ENCODE measurements around the gene METAP1D.

METAP1D gene

GRCh38 chr2:172049567-172050120, 49.9 kb downstream of the METAP1D start:
- H3K4me3 ChIP-seq = no peak overlapping the region
- H3K9me3 ChIP-seq = no peaks in the 10 kb centered on the region
- intact Hi-C loops (cut with DNase I; ENCODE audit: low total_unique reads) = no loop called here
- no peaks in the 10 kb centered on the region for H3K4me1 ChIP-seq
- no peak for TF ChIP-seq CTCF (IDR thresholded peaks at IDR 0.05)
- H3K27me3 ChIP-seq = no peaks in the 10 kb centered on the region
- no peaks in the 10 kb centered on the region for H3K36me3 ChIP-seq
- no peak overlapping the region for H3K27ac ChIP-seq
- DNase-seq = no peak

- H3K4me1 ChIP-seq = no peaks in the 10 kb centered on the region
- H3K27me3 ChIP-seq = no peaks in the 10 kb centered on the region
- H3K36me3 ChIP-seq = no peaks in the 10 kb centered on the region
- H3K9me3 ChIP-seq = no peaks in the 10 kb centered on the region
- H3K27ac ChIP-seq = no peak overlapping the region
- TF ChIP-seq CTCF (IDR thresholded peaks at IDR 0.05) = no peak
- intact Hi-C loops (cut with DNase I; ENCODE audit: low total_unique reads) = no loop called here
- no peak overlapping the region for H3K4me3 ChIP-seq
- no peak for DNase-seq
These were observed 50.8 kb downstream of the METAP1D start for GRCh38 chr2:172050479-172051125.

- H3K36me3 ChIP-seq = no peaks in the 10 kb centered on the region
- no peak for DNase-seq
- H3K27me3 ChIP-seq = no peaks in the 10 kb centered on the region
- TF ChIP-seq CTCF (IDR thresholded peaks at IDR 0.05) = no peak
- no peaks in the 10 kb centered on the region for H3K4me1 ChIP-seq
- intact Hi-C loops (cut with DNase I; ENCODE audit: low total_unique reads) = no loop called here
- H3K4me3 ChIP-seq = no peak overlapping the region
- no peak overlapping the region for H3K27ac ChIP-seq
- no peaks in the 10 kb centered on the region for H3K9me3 ChIP-seq
These were observed 52.5 kb downstream of the METAP1D start for GRCh38 chr2:172052000-172052983.

GRCh38 chr2:172053486-172053885, 53.7 kb downstream of the METAP1D start:
- no peak overlapping the region for H3K4me3 ChIP-seq
- intact Hi-C loops (cut with DNase I; ENCODE audit: low total_unique reads) = no loop called here
- DNase-seq = no peak
- H3K4me1 ChIP-seq = no peaks in the 10 kb centered on the region
- H3K36me3 ChIP-seq = no peaks in the 10 kb centered on the region
- H3K9me3 ChIP-seq = no peaks in the 10 kb centered on the region
- no peak overlapping the region for H3K27ac ChIP-seq
- no peak for TF ChIP-seq CTCF (IDR thresholded peaks at IDR 0.05)
- H3K27me3 ChIP-seq = no peaks in the 10 kb centered on the region

GRCh38 chr2:172056293-172056692, 56.5 kb downstream of the METAP1D start:
- Histone ChIP-seq H3K27ac (no peak overlapping the region), H3K27me3 (no peaks in the 10 kb centered on the region), H3K9me3 (no peaks in the 10 kb centered on the region), H3K36me3 (no peaks in the 10 kb centered on the region), H3K4me3 (no peak overlapping the region), H3K4me1 (no peaks in the 10 kb centered on the region)
- no peak for DNase-seq
- intact Hi-C loops (cut with DNase I; ENCODE audit: low total_unique reads) = no loop called here
- TF ChIP-seq CTCF (IDR thresholded peaks at IDR 0.05) = no peak
